OCI-LY3 (cell line): ENCODE measurements around the gene TK1.
"Not testable (repeated sequence)": the region's sequence is repeated elsewhere in the genome, so short reads cannot be mapped to it uniquely, and the experiment has no call there.

Experiments
- H2AFZ ChIP-seq: fragments of 200-600, 300-600 bp; shearing (Covaris generic); 2 replicates; pipeline ENCODE4 v1.6.0; 2014; ENCODE audit warnings: antibody characterized with exemption, low read depth, low read length
- H3K27ac ChIP-seq: fragments of 200-600, 300-600 bp; sonication (generic); 2 replicates; pipeline ENCODE4 v1.5.1; 2014; ENCODE audit warnings: mild to moderate bottlenecking, low read length, moderate library complexity, mixed read lengths
- H3K27me3 ChIP-seq: fragments of 200-600, 300-600 bp; sonication (generic); 2 replicates; pipeline ENCODE4 v1.6.1; 2014; ENCODE audit warnings: low read depth, low read length, mixed read lengths
- H3K36me3 ChIP-seq: fragments of 200-600, 300-600 bp; sonication (generic); replicated peaks from 2 replicates; pipeline ENCODE3; 2014; ENCODE audit warnings: low read depth, low read length, mixed read lengths
- H3K4me1 ChIP-seq: fragments of 300-600, 200-600 bp; sonication (generic); 2 replicates; pipeline ENCODE4 v1.6.1; 2014; ENCODE audit warnings: low read length, mixed read lengths
- H3K4me2 ChIP-seq: fragments of 200-600, 300-600 bp; sonication (generic); 2 replicates; pipeline ENCODE4 v1.6.1; 2014; ENCODE audit warnings: low read length, mixed read lengths
- H3K4me3 ChIP-seq: fragments of 300-600, 200-600 bp; sonication (generic); 2 replicates; pipeline ENCODE4 v1.5.1; 2014; ENCODE audit warnings: antibody characterized with exemption, mild to moderate bottlenecking, low read length, moderate library complexity
- H3K79me2 ChIP-seq: fragments of 300-600, 200-600 bp; shearing (Covaris generic); 2 replicates; pipeline ENCODE4 v1.6.1; 2014; ENCODE audit warnings: mild to moderate bottlenecking, low read length, mixed read lengths
- H3K9ac ChIP-seq: fragments of 300-600, 200-600 bp; shearing (Covaris generic); 2 replicates; pipeline ENCODE4 v1.6.0; 2014; ENCODE audit warnings: mild to moderate bottlenecking, low read length, moderate library complexity
- H3K9me3 ChIP-seq: fragments of 200-600, 300-600 bp; shearing (Covaris generic); 2 replicates; pipeline ENCODE4 v1.6.1; 2014; ENCODE audit warnings: low read length, mixed read lengths; ENCODE audit not compliant: insufficient read depth
- H4K20me1 ChIP-seq: fragments of 200-600, 300-600 bp; sonication (generic); 2 replicates; pipeline ENCODE4 v1.6.1; 2016; ENCODE audit warnings: low read length, mixed read lengths; ENCODE audit not compliant: insufficient read depth
- CTCF ChIP-seq: fragments of 200-600, 300-600 bp; sonication (generic); IDR thresholded peaks from 2 replicates; pipeline ENCODE4 v1.5.1; 2014; ENCODE audit warnings: antibody characterized with exemption, low read length, low read depth
- EZH2phosphoT487 ChIP-seq: fragments of 200-600 bp; shearing (Covaris generic); IDR thresholded peaks from 2 replicates; pipeline ENCODE4 v1.6.1; 2018; ENCODE audit warnings: antibody characterized with exemption, mixed run types, low read depth

The TK1 gene

GRCh38 chr17:78172249-78173051 is 14.4 kb downstream of the TK1 start:
- H3K4me2 ChIP-seq = peak overlapping the region; percentile 99
- no peak overlapping the region for H2AFZ ChIP-seq
- H3K9me3 ChIP-seq = no peaks in the 10 kb centered on the region
- TF ChIP-seq EZH2phosphoT487 (no peak), CTCF (no peak)
- peaks cover 55% of the 10 kb centered on the region for H3K79me2 ChIP-seq
- H3K27me3 ChIP-seq = no peaks in the 10 kb centered on the region
- peaks cover 75% of the 10 kb centered on the region for H3K4me1 ChIP-seq
- H3K36me3 ChIP-seq = peaks cover 63% of the 10 kb centered on the region
- H4K20me1 ChIP-seq = peaks cover 22% of the 10 kb centered on the region; the same call in 1 of the 2 replicates
- H3K27ac ChIP-seq = peak overlapping the region; percentile 96
- H3K4me3 ChIP-seq = peak overlapping the region; percentile 99
- peak overlapping the region; percentile 65 for H3K9ac ChIP-seq

DNA sequence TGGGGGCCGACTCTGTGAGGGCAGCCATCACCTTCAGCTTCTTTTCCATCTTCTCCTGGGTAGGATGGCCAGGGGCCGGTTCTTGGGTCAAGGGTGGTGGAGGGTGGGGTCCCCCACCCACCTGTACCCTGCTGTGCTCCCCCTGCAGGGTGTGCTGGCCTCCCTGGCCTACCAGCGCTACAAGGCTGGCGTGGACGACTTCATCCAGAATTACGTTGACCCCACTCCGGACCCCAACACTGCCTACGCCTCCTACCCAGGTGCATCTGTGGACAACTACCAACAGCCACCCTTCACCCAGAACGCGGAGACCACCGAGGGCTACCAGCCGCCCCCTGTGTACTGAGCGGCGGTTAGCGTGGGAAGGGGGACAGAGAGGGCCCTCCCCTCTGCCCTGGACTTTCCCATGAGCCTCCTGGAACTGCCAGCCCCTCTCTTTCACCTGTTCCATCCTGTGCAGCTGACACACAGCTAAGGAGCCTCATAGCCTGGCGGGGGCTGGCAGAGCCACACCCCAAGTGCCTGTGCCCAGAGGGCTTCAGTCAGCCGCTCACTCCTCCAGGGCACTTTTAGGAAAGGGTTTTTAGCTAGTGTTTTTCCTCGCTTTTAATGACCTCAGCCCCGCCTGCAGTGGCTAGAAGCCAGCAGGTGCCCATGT is 15.1 kb downstream of the TK1 start:
- Histone ChIP-seq H3K9ac (peak overlapping the region; percentile 65), H4K20me1 (peaks cover 22% of the 10 kb centered on the region; the same call in 1 of the 2 replicates), H3K4me1 (peaks cover 74% of the 10 kb centered on the region), H3K27ac (peak overlapping the region; percentile 96), H3K36me3 (peaks cover 56% of the 10 kb centered on the region), H3K4me2 (peak overlapping the region; percentile 99), H3K79me2 (peaks cover 55% of the 10 kb centered on the region), H3K4me3 (peak overlapping the region; percentile 99)
- H2AFZ ChIP-seq, H3K27me3 ChIP-seq, H3K9me3 ChIP-seq: not testable (repeated sequence)

DNA sequence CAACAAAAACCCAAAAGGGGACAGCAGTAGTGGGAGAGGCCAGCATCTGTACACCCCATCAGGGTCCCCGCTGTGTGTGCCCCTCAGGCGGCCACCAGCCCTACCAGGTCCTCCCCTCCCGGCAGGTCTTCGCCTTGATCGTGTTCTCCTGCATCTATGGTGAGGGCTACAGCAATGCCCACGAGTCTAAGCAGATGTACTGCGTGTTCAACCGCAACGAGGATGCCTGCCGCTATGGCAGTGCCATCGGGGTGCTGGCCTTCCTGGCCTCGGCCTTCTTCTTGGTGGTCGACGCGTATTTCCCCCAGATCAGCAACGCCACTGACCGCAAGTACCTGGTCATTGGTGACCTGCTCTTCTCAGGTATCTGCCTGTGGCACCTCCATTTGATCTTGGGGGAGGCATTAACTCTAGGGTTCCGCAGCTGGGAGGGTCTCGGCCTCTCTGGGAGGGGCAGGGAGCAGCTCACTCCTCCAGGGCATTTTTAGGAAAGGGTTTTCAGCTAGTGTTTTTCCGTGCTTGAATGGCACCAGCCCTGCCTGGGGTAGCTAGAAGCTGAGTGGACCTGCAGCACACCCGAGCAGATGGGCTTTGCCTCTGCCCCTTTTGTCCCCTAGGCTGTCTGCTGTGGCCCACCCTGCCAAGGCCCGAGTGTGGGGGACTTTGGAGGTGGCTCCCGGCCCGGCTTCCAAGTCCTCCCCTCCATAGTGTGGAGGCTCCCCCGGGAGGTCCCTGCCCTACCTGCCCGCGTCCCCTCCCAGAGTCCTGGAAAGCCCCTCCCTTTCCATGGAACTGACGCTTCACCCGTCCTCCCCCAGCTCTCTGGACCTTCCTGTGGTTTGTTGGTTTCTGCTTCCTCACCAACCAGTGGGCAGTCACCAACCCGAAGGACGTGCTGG is 15.9 kb downstream of the TK1 start:
- no peak for TF ChIP-seq CTCF
- no peak for TF ChIP-seq EZH2phosphoT487
- Histone ChIP-seq H3K4me3 (peak overlapping the region; percentile 99), H3K36me3 (peaks cover 53% of the 10 kb centered on the region), H2AFZ (no peak overlapping the region), H3K9me3 (no peaks in the 10 kb centered on the region), H3K9ac (peak overlapping the region; percentile 65), H3K27ac (peak overlapping the region; percentile 96), H3K4me2 (peak overlapping the region; percentile 99), H3K27me3 (no peaks in the 10 kb centered on the region), H3K4me1 (peaks cover 74% of the 10 kb centered on the region), H4K20me1 (peaks cover 22% of the 10 kb centered on the region; the same call in 1 of the 2 replicates), H3K79me2 (peaks cover 55% of the 10 kb centered on the region)

DNA sequence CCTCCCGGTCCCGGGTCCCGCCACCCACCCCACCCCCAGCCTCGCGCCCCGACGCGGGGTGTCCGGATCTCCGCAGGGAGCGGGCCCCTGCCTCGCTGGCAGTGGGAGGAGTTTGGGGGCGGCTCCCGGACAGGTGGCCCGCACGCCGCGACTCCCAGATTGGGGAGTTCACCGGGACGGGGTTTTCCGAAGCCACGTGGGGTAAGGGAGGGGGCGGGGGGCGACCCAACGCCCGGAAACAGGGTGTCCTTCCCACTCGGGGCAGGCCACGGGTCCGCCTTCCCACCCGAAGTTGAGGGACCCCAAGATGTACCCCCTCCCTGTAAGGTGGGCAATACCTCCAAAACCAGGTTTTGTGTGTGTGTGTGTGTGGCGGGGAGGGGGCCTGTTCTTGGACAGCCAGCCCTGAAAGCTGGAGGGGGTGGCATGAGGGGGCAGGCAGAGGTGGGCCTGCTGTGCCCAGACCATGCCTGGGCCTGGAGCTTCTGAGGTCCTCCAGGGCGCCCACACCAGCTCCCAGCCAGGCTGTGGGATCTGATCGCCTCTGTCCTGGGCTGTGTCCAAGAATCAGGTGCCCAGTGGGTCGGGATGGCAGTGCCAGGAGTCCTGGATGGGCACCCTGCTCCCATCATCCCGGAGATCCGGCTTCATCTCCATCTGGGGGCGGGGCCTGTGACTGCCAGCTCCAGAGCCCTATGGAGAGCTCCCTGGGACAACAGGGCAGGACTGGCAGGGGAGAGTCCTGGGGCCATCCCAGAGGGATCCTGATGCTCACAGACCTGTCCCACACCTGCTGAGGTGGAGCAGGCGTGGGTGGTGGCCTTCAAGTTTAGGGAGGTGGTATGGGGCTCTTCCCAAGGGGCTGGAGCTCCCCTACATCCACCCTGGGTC is 17.7 kb downstream of the TK1 start:
- H3K36me3 ChIP-seq = peaks cover 43% of the 10 kb centered on the region
- no peak for TF ChIP-seq CTCF
- no peak for TF ChIP-seq EZH2phosphoT487
- H3K27me3 ChIP-seq = no peaks in the 10 kb centered on the region
- H2AFZ ChIP-seq = no peak overlapping the region
- peak overlapping the region; percentile 100 for H3K9ac ChIP-seq
- H3K4me1 ChIP-seq = peaks cover 56% of the 10 kb centered on the region
- peak overlapping the region; percentile 96 for H3K27ac ChIP-seq
- H3K9me3 ChIP-seq = no peaks in the 10 kb centered on the region
- peak overlapping the region; percentile 99 for H3K4me2 ChIP-seq
- peak overlapping the region; percentile 99 for H3K4me3 ChIP-seq
- peaks cover 22% of the 10 kb centered on the region; the same call in 1 of the 2 replicates for H4K20me1 ChIP-seq
- H3K79me2 ChIP-seq = peaks cover 55% of the 10 kb centered on the region
